Measurements from ENCODE around the gene RAPGEF5.

DNA sequence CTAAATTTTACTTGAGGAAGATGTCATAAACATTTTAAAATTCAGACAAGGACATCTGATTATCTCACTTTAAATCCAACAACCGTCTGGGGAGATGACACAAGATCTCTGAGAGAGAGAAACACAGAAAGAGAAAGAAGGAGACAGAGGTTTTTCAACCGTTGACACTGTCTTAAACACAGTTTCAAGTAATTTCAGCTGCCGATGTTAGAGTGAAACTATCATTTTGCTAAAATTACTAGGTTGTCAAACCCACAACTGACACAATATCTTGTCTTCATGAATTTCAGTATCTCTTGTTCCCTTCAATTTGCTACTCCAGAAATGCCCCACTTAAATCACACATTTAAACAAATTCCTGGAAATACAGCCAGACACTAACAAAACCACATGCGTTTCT is 174.8 kb downstream of the RAPGEF5 start:
- TF ChIP-seq, protein P1, sequence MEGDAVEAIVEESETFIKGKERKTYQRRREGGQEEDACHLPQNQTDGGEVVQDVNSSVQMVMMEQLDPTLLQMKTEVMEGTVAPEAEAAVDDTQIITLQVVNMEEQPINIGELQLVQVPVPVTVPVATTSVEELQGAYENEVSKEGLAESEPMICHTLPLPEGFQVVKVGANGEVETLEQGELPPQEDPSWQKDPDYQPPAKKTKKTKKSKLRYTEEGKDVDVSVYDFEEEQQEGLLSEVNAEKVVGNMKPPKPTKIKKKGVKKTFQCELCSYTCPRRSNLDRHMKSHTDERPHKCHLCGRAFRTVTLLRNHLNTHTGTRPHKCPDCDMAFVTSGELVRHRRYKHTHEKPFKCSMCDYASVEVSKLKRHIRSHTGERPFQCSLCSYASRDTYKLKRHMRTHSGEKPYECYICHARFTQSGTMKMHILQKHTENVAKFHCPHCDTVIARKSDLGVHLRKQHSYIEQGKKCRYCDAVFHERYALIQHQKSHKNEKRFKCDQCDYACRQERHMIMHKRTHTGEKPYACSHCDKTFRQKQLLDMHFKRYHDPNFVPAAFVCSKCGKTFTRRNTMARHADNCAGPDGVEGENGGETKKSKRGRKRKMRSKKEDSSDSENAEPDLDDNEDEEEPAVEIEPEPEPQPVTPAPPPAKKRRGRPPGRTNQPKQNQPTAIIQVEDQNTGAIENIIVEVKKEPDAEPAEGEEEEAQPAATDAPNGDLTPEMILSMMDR (IDR thresholded peaks at IDR 0.05): no peak
- TF ChIP-seq POLR2A (IDR thresholded peaks at IDR 0.05): no peak
- no peak for TF ChIP-seq EP300 (IDR thresholded peaks at IDR 0.05)

Measured in stomach (tissue), 4 donors.